OCI-LY7 (cell line): Measurements from ENCODE around the gene FBN1. TPM values are rescaled to one million over a fixed set of nuclear protein-coding genes. Genes with fewer than 3 reads are reported as not detected.

Experiments used
- BruUV-seq: library from RNA; stranded (reverse); fragments of 400-500 nt; replicated peaks from 2 replicates; lab custom pipeline; 2021; lab: Mats Ljungman, UMichigan
- CTCF ChIA-PET: fragments of 300-600 bp; sonication (Branson Sonifier 250); formaldehyde crosslinking; loops from one replicate; lab custom pipeline; 2022; ENCODE audit warnings: antibody characterized with exemption; ENCODE audit not compliant: unreplicated experiment; lab: Charles Lee
- POLR2A ChIA-PET: fragments of 300-600 bp; sonication (Branson Sonifier 250); formaldehyde crosslinking; loops from one replicate; lab custom pipeline; 2022; ENCODE audit warnings: antibody characterized with exemption; lab: Charles Lee
- DNase-seq: peaks from one replicate; pipeline ENCODE4 v3.0.0-alpha.2; 2015; ENCODE audit warnings: low spot score
- H2AFZ ChIP-seq: fragments of 200-600 bp; sonication (generic), shearing (Covaris generic); 2 replicates; pipeline ENCODE4 v1.6.1; 2014; ENCODE audit warnings: mild to moderate bottlenecking, antibody characterized with exemption, low read length, moderate library complexity
- H3K27ac ChIP-seq: fragments of 200-600 bp; sonication (generic); 2 replicates; pipeline ENCODE4 v1.5.1; 2014; ENCODE audit warnings: mixed run types, low read depth, mild to moderate bottlenecking, moderate library complexity, low read length, inconsistent platforms; ENCODE audit not compliant: poor library complexity, severe bottlenecking
- H3K36me3 ChIP-seq: fragments of 200-600 bp; sonication (generic); 2 replicates; pipeline ENCODE4 v1.6.1; 2014; ENCODE audit warnings: mild to moderate bottlenecking, antibody characterized with exemption, low read length, moderate library complexity, mixed read lengths; ENCODE audit not compliant: insufficient read depth
- H3K4me1 ChIP-seq: fragments of 200-600 bp; sonication (generic); 2 replicates; pipeline ENCODE4 v1.5.1; 2014; ENCODE audit warnings: mild to moderate bottlenecking, low read length; ENCODE audit not compliant: insufficient read depth, poor library complexity, severe bottlenecking
- H3K4me2 ChIP-seq: fragments of 200-600 bp; sonication (generic); 2 replicates; pipeline ENCODE4 v1.6.1; 2014; ENCODE audit warnings: mild to moderate bottlenecking, low read length
- H3K4me3 ChIP-seq: fragments of 200-600 bp; sonication (generic); 2 replicates; pipeline ENCODE4 v1.5.1; 2014; ENCODE audit warnings: mild to moderate bottlenecking, low read depth, low read length; ENCODE audit not compliant: poor library complexity, severe bottlenecking
- H3K79me2 ChIP-seq: fragments of 200-600 bp; sonication (generic); 2 replicates; pipeline ENCODE4 v1.6.1; 2016; ENCODE audit warnings: low read depth, mild to moderate bottlenecking, low read length, moderate library complexity, mixed read lengths; ENCODE audit not compliant: insufficient read depth
- H3K9me2 ChIP-seq: fragments of 200-600 bp; sonication (generic); 2 replicates; pipeline ENCODE4 v1.6.1; 2016; ENCODE audit warnings: mild to moderate bottlenecking, low read length, mixed read lengths; ENCODE audit not compliant: insufficient read depth
- H3K9me3 ChIP-seq: fragments of 200-600 bp; sonication (generic); 2 replicates; pipeline ENCODE4 v1.6.1; 2014; ENCODE audit warnings: mild to moderate bottlenecking, mixed run types, low read length, mixed read lengths
- H4K20me1 ChIP-seq: fragments of 200-600 bp; sonication (generic); 2 replicates; pipeline ENCODE4 v1.6.1; 2014; ENCODE audit warnings: mild to moderate bottlenecking, antibody characterized with exemption, low read length, moderate library complexity, mixed read lengths; ENCODE audit not compliant: insufficient read depth
- EZH2phosphoT487 ChIP-seq: fragments of 200-600 bp; sonication (generic); IDR thresholded peaks from 2 replicates; pipeline ENCODE4 v1.6.1; 2018; ENCODE audit warnings: low read depth, borderline replicate concordance, mild to moderate bottlenecking, mixed run types, antibody characterized with exemption, low read length, moderate library complexity, mixed read lengths
- intact Hi-C: fragments of 100-400 bp; cut with micrococcal nuclease; formaldehyde crosslinking; loops from one replicate; pipeline ENCODE4 v1.10.0; 2022; ENCODE audit not compliant: unreplicated experiment
- total RNA-seq, 2 experiments: library from RNA; depleted of rRNA in 1 of 2; stranded (reverse); fragments of >200 nt in 1 of 2; shearing (Covaris generic) in 1 of 2; gene quantifications; 2 replicates each; pipeline ENCODE4 v1.2.3, GENCODE V29; 2014 to 2022
- TF ChIP-seq, protein P1 (sequence below): fragments of 200-600 bp; sonication (generic); conservative IDR thresholded peaks from 2 replicates; pipeline ENCODE4 v1.5.1; 2014; ENCODE audit warnings: mild to moderate bottlenecking, antibody characterized with exemption, low read length, moderate library complexity, mixed read lengths

Gene FBN1
- total RNA-seq, 2 experiments from 2014 or later = 0.68 to 1.0 TPM

GRCh38 chr15:48456134-48456533 is 189.4 kb downstream of the FBN1 start:
- CTCF ChIA-PET = no interaction called here

DNA sequence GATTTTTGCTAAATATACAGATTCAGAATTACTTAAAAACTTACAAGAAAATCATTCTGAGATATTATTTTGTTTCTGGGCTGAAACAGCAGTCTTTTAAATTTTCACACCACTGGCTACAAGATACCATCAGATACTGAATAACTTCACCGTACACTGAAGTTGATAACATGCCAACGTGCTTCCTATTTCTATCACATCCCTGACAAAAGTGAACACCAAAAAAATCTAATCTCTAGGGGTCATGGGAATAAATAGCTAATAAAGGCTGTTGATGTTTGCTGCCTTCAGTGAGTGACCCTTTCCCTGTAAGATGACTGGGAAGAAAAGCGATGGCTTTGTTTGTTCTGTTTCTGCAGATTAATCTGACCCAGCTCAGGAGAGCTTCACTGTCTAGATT is 193.8 kb downstream of the FBN1 start:
- no TSS peak for BruUV-seq
- H3K36me3 ChIP-seq = no peaks in the 10 kb centered on the region
- intact Hi-C loops = no loop called here
- no peak overlapping the region for H3K27ac ChIP-seq
- no peaks in the 10 kb centered on the region for H3K9me2 ChIP-seq
- no peaks in the 10 kb centered on the region for H3K9me3 ChIP-seq
- H4K20me1 ChIP-seq = no peaks in the 10 kb centered on the region
- H3K4me3 ChIP-seq = no peak overlapping the region
- CTCF ChIA-PET = no interaction called here
- no peak overlapping the region for H3K4me2 ChIP-seq
- TF ChIP-seq EZH2phosphoT487 = no peak
- TF ChIP-seq, protein P1, sequence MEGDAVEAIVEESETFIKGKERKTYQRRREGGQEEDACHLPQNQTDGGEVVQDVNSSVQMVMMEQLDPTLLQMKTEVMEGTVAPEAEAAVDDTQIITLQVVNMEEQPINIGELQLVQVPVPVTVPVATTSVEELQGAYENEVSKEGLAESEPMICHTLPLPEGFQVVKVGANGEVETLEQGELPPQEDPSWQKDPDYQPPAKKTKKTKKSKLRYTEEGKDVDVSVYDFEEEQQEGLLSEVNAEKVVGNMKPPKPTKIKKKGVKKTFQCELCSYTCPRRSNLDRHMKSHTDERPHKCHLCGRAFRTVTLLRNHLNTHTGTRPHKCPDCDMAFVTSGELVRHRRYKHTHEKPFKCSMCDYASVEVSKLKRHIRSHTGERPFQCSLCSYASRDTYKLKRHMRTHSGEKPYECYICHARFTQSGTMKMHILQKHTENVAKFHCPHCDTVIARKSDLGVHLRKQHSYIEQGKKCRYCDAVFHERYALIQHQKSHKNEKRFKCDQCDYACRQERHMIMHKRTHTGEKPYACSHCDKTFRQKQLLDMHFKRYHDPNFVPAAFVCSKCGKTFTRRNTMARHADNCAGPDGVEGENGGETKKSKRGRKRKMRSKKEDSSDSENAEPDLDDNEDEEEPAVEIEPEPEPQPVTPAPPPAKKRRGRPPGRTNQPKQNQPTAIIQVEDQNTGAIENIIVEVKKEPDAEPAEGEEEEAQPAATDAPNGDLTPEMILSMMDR = no peak
- POLR2A ChIA-PET = no interaction called here
- no peak overlapping the region for H2AFZ ChIP-seq
- DNase-seq = no peak
- no peaks in the 10 kb centered on the region for H3K79me2 ChIP-seq
- H3K4me1 ChIP-seq = no peaks in the 10 kb centered on the region

More at GRCh38 chr15:48456134-48456533, 189.4 kb downstream of the FBN1 start:
- no peaks in the 10 kb centered on the region for H3K79me2 ChIP-seq
- H3K4me3 ChIP-seq = no peak overlapping the region
- no peaks in the 10 kb centered on the region for H3K36me3 ChIP-seq
- TF ChIP-seq, protein P1 = no peak
- TF ChIP-seq EZH2phosphoT487 = no peak
- no peaks in the 10 kb centered on the region for H3K4me1 ChIP-seq
- no peak overlapping the region for H2AFZ ChIP-seq
- H3K27ac ChIP-seq = no peak overlapping the region
- H3K9me2 ChIP-seq = no peaks in the 10 kb centered on the region
- H4K20me1 ChIP-seq = no peaks in the 10 kb centered on the region
- no TSS peak for BruUV-seq
- POLR2A ChIA-PET = no interaction called here
- H3K4me2 ChIP-seq = no peak overlapping the region
- no peak for DNase-seq
- H3K9me3 ChIP-seq = no peaks in the 10 kb centered on the region
- intact Hi-C loops = no loop called here

DNA sequence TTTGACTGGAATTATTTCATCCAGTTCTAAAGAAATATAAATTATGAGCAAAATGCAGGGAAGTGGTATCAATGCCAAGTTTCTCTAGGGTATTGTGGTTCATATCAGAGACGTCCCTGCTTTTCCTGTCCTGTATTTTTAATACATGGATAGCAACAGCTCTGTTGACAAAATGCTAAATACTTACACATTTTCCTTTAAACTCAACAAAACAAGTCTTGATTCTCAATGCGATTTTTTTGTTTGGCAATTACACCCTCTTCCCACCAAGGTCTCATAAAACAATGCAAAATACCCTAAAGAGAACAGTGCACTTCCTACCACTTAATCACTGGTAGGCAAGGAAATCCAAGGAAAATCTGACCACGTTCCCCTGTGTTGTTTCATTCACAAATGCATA is 194.3 kb downstream of the FBN1 start:
- Histone ChIP-seq H3K79me2 (no peaks in the 10 kb centered on the region), H3K9me2 (no peaks in the 10 kb centered on the region), H3K4me2 (no peak overlapping the region), H3K27ac (no peak overlapping the region), H3K4me1 (no peaks in the 10 kb centered on the region), H3K36me3 (no peaks in the 10 kb centered on the region), H3K9me3 (no peaks in the 10 kb centered on the region), H3K4me3 (no peak overlapping the region), H2AFZ (no peak overlapping the region), H4K20me1 (no peaks in the 10 kb centered on the region)
- intact Hi-C loops = no loop called here
- BruUV-seq = no TSS peak
- DNase-seq = no peak
- TF ChIP-seq EZH2phosphoT487 = no peak
- ChIA-PET CTCF (no interaction called here), POLR2A (interaction anchor here (0.7 kb wide), 1 partner anchor 45 kb away, joined by 4 read pairs; no protein-coding TSS in a partner anchor)
